HG02763 (cell line): Measurements from ENCODE around the gene NOL4L.
"Not testable (repeated sequence)": the region's sequence is repeated elsewhere in the genome, so short reads cannot be mapped to it uniquely, and the experiment has no call there.

Experiments used
- ATAC-seq: cut with Tn5 transposase; IDR thresholded peaks from one replicate; pipeline ENCODE4 v1.9.1; 2021; ENCODE audit warnings: mild to moderate bottlenecking, moderate library complexity; ENCODE audit not compliant: unreplicated experiment

The NOL4L gene

GRCh38 chr20:32436142-32436861 is 148.8 kb downstream of the NOL4L start:
- no peak for ATAC-seq

- no peak for ATAC-seq
These were observed 149.6 kb downstream of the NOL4L start for GRCh38 chr20:32435449-32436107.

GRCh38 chr20:32434434-32434833 is 150.7 kb downstream of the NOL4L start:
- ATAC-seq, result no peak

GRCh38 chr20:32433311-32434021 is 151.7 kb downstream of the NOL4L start:
- ATAC-seq, result no peak

- ATAC-seq, result no peak
These were observed 152.9 kb downstream of the NOL4L start for GRCh38 chr20:32432277-32432676.

GRCh38 chr20:32431457-32431856 is 153.7 kb downstream of the NOL4L start:
- no peak for ATAC-seq

- no peak for ATAC-seq
These were observed 155.3 kb downstream of the NOL4L start for GRCh38 chr20:32429745-32430360.

GRCh38 chr20:32429343-32429742 is 155.8 kb downstream of the NOL4L start:
- ATAC-seq, result no peak

GRCh38 chr20:32427996-32428395 is 157.1 kb downstream of the NOL4L start:
- no peak for ATAC-seq

- no peak for ATAC-seq
These were observed 163.8 kb downstream of the NOL4L start for GRCh38 chr20:32421290-32421689.

- no peak for ATAC-seq
These were observed 166.8 kb downstream of the NOL4L start for GRCh38 chr20:32418376-32418775.

- no peak for ATAC-seq
These were observed 168.9 kb downstream of the NOL4L start for GRCh38 chr20:32416206-32416605.

- ATAC-seq, result no peak
These were observed 169.6 kb downstream of the NOL4L start for GRCh38 chr20:32415494-32415893.

GRCh38 chr20:32411955-32412706 is 173.0 kb downstream of the NOL4L start:
- ATAC-seq, result no peak

- ATAC-seq, result not testable (repeated sequence)
These were observed 177.9 kb downstream of the NOL4L start for GRCh38 chr20:32407131-32407750.

GRCh38 chr20:32406701-32407100 is 178.4 kb downstream of the NOL4L start:
- no peak for ATAC-seq

GRCh38 chr20:32404017-32404416 is 181.1 kb downstream of the NOL4L start:
- no peak for ATAC-seq

GRCh38 chr20:32400476-32400875 is 184.7 kb downstream of the NOL4L start:
- no peak for ATAC-seq

- no peak for ATAC-seq
These were observed 187.5 kb downstream of the NOL4L start for GRCh38 chr20:32397567-32398084.

- ATAC-seq, result no peak
These were observed 188.4 kb downstream of the NOL4L start for GRCh38 chr20:32396646-32397160.
